ENCODE results near the gene MB. TPM values are rescaled to one million over a fixed set of nuclear protein-coding genes. Genes with fewer than 3 reads are reported as not detected.
A peak's percentile ranks its signal among the peaks of the same experiment; 100 is the strongest.

The MB gene
- total RNA-seq, 2 donors from 2014 or later = 1.3 TPM; not detected in 1

DNA sequence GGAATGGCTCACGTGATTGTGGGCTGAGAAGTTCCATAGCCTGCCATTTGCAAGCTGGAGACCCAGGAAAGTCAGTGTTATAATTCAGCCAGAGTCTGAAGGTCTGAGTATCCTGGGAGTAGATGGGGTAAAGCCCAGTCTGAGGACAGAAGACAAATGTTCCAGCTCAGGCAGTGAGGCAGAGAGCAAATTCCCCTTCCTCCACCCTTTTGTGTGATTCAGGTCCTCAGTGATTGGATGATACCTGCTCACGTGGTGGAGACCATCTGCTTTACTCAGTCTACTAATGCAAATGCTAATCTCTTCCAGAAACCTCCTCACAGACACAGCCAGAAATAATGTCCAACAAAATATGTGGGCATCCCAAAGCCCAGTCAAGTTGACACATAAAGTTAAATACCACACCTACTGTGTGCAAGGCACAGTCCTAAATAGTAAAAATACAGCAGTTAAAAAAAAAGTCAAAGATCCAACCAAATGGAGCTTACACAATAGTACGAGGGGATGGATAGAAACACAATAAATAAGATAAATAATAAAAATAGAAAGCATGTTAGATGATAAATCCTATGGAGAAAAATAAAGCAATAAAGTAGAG lies 17.9 kb upstream of the MB start:
- no peak overlapping the region for H3K27ac ChIP-seq
- ATAC-seq (no peak), DNase-seq (no peak)
- H3K9me3 ChIP-seq = no peaks in the 10 kb centered on the region
- H3K36me3 ChIP-seq (replicated peaks in 1 of 2; ENCODE audit: insufficient read depth in 1 of 2, low read depth in 2 of 2) = no peaks in the 10 kb centered on the region
- H3K4me3 ChIP-seq = no peak overlapping the region
- H3K27me3 ChIP-seq = no peaks in the 10 kb centered on the region
- WGBS, 2 donors = 63 to 74% methylated on average over 3 of the region's 3 CpGs
- intact Hi-C loops (cut with DNase I) = loop anchor here (10.0 kb wide), 1 partner anchor 290 kb away; no protein-coding TSS in a partner anchor
- TF ChIP-seq, protein P1, sequence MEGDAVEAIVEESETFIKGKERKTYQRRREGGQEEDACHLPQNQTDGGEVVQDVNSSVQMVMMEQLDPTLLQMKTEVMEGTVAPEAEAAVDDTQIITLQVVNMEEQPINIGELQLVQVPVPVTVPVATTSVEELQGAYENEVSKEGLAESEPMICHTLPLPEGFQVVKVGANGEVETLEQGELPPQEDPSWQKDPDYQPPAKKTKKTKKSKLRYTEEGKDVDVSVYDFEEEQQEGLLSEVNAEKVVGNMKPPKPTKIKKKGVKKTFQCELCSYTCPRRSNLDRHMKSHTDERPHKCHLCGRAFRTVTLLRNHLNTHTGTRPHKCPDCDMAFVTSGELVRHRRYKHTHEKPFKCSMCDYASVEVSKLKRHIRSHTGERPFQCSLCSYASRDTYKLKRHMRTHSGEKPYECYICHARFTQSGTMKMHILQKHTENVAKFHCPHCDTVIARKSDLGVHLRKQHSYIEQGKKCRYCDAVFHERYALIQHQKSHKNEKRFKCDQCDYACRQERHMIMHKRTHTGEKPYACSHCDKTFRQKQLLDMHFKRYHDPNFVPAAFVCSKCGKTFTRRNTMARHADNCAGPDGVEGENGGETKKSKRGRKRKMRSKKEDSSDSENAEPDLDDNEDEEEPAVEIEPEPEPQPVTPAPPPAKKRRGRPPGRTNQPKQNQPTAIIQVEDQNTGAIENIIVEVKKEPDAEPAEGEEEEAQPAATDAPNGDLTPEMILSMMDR (IDR thresholded peaks at IDR 0.05) = no peak
- no peak for TF ChIP-seq POLR2A (IDR thresholded peaks at IDR 0.05)
- no peaks in the 10 kb centered on the region for H3K4me1 ChIP-seq

DNA sequence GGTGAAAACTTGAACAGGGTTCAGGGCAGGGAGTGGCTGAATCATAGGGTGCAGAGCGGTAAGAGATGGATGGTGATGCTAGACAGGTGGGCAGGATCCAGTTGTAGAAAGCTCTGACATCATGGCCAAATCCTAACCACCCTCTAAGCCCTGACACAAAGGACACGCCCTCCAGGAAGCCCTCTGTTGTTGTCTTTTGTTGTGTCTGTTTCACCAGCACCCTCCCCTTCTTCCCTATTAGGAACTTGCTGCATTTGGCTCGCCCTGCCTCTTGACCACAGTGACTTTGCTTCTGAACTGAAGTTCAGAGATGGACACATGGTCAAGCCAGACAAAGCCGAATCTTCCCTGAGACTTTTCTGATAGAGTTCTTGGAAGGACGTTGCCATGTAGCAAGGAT lies 16.9 kb upstream of the MB start:
- WGBS, 2 donors = 53 to 69% methylated on average over 5 of the region's 5 CpGs
- ATAC-seq (no peak), DNase-seq (no peak)
- H3K27ac ChIP-seq = no peak overlapping the region
- intact Hi-C loops (cut with DNase I) = loop anchor here (10.0 kb wide), 1 partner anchor 291 kb away; no protein-coding TSS in a partner anchor
- H3K27me3 ChIP-seq = no peaks in the 10 kb centered on the region
- TF ChIP-seq, protein P1 (IDR thresholded peaks at IDR 0.05) = no peak
- no peak for TF ChIP-seq POLR2A (IDR thresholded peaks at IDR 0.05)
- no peaks in the 10 kb centered on the region for H3K9me3 ChIP-seq
- no peak overlapping the region for H3K4me3 ChIP-seq
- peaks cover 7% of the 10 kb centered on the region for H3K4me1 ChIP-seq
- H3K36me3 ChIP-seq (replicated peaks in 1 of 2; ENCODE audit: insufficient read depth in 1 of 2, low read depth in 2 of 2) = no peaks in the 10 kb centered on the region

- Histone ChIP-seq H3K36me3 (replicated peaks in 1 of 2; ENCODE audit: insufficient read depth in 1 of 2, low read depth in 2 of 2) (no peaks in the 10 kb centered on the region), H3K4me3 (no peak overlapping the region), H3K9me3 (no peaks in the 10 kb centered on the region), H3K27me3 (no peaks in the 10 kb centered on the region), H3K27ac (no peak overlapping the region), H3K4me1 (peaks cover 7% of the 10 kb centered on the region)
- intact Hi-C loops (cut with DNase I) = loop anchor here (10.0 kb wide), 1 partner anchor 291 kb away; no protein-coding TSS in a partner anchor
- no peak for ATAC-seq
- WGBS, 2 donors = 77% methylated on average over 18 of the region's 18 CpGs
- no peak for DNase-seq
- TF ChIP-seq, protein P1 (IDR thresholded peaks at IDR 0.05) = no peak
- no peak for TF ChIP-seq POLR2A (IDR thresholded peaks at IDR 0.05)
Measured at GRCh38 chr22:35633520-35633919, 16.4 kb upstream of the MB start.

GRCh38 chr22:35632935-35633334 lies 15.8 kb upstream of the MB start:
- ATAC-seq (no peak), DNase-seq (no peak)
- no peaks in the 10 kb centered on the region for H3K36me3 ChIP-seq (replicated peaks in 1 of 2; ENCODE audit: insufficient read depth in 1 of 2, low read depth in 2 of 2)
- intact Hi-C loops (cut with DNase I) = loop anchor here (10.0 kb wide), 1 partner anchor 292 kb away; no protein-coding TSS in a partner anchor
- no peak overlapping the region for H3K4me3 ChIP-seq
- H3K27ac ChIP-seq = no peak overlapping the region
- 62 to 76% methylated on average over 3 of the region's 3 CpGs for WGBS, 2 donors
- peaks cover 7% of the 10 kb centered on the region for H3K4me1 ChIP-seq
- no peaks in the 10 kb centered on the region for H3K27me3 ChIP-seq
- TF ChIP-seq, protein P1 (IDR thresholded peaks at IDR 0.05) = no peak
- TF ChIP-seq POLR2A (IDR thresholded peaks at IDR 0.05) = no peak
- H3K9me3 ChIP-seq = no peaks in the 10 kb centered on the region

DNA sequence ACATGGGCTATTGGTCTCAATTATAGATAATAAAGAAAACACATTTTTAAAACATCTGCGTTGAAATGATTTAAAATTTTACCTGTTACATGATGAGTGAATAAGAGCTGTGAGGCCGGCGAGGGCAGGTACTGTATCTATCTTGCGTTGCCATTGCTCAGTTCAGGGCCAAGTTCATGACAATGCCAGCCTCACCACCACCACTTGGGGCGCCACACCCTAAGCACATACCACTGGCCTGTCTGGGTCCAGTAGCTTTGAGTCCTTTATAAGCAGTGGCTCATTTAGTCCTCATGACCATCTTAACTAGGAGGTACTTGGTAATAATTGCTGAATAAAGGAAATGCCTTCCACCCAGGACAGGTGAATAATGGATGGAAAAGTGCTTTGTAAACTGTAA lies 14.5 kb upstream of the MB start:
- 35 to 42% methylated on average over 5 of the region's 5 CpGs for WGBS, 2 donors
- ATAC-seq = no peak
- intact Hi-C loops (cut with DNase I) = loop anchor here (10.0 kb wide), 1 partner anchor 293 kb away; no protein-coding TSS in a partner anchor

More for the DNA sequence above, 14.5 kb upstream of the MB start:
- no peak overlapping the region for H3K4me3 ChIP-seq
- H3K27me3 ChIP-seq = no peaks in the 10 kb centered on the region
- no peak overlapping the region for H3K27ac ChIP-seq
- H3K9me3 ChIP-seq = no peaks in the 10 kb centered on the region
- TF ChIP-seq, protein P1 (IDR thresholded peaks at IDR 0.05) = peak in 6 of 7 experiments; percentile 39 to 61 (median 50)
- no peak for TF ChIP-seq POLR2A (IDR thresholded peaks at IDR 0.05)
- no peaks in the 10 kb centered on the region for H3K36me3 ChIP-seq (replicated peaks in 1 of 2; ENCODE audit: insufficient read depth in 1 of 2, low read depth in 2 of 2)
- peaks cover 12% of the 10 kb centered on the region for H3K4me1 ChIP-seq
- peak; percentile 47 to 75 (median 64) for DNase-seq
